ENCODE measurements around the gene LRRC59.
"Not testable (repeated sequence)": the region's sequence is repeated elsewhere in the genome, so short reads cannot be mapped to it uniquely, and the experiment has no call there.

GRCh38 chr17:50428126-50428525 is 30.8 kb upstream of the LRRC59 start:
- not testable (repeated sequence) for TF ChIP-seq EZH2 (optimal IDR thresholded peaks at IDR 0.05; ENCODE audit: low read depth, low read length); EZH2phosphoT487 (IDR thresholded peaks at IDR 0.05; ENCODE audit: low read length)
